NCI-H82 (cell line): Measurements from ENCODE around the gene UMPS.
"Not testable (repeated sequence)": the region's sequence is repeated elsewhere in the genome, so short reads cannot be mapped to it uniquely, and the experiment has no call there.

Source experiments
- DNase-seq: peaks from one replicate; lab custom pipeline; 2025; lab: John Stamatoyannopoulos, UW

Gene UMPS

GRCh38 chr3:124707656-124708062 lies 22.6 kb upstream of the UMPS start:
- DNase-seq, result no peak

GRCh38 chr3:124714223-124714853 lies 15.9 kb upstream of the UMPS start:
- no peak for DNase-seq

GRCh38 chr3:124722589-124722988 lies 7.7 kb upstream of the UMPS start:
- no peak for DNase-seq

GRCh38 chr3:124730941-124731297 lies 667 bp downstream of the UMPS start:
- DNase-seq, result peak; percentile 50

- DNase-seq, result no peak
These were observed 1.5 kb downstream of the UMPS start for GRCh38 chr3:124731760-124732159.

- DNase-seq, result no peak
These were observed 10.8 kb downstream of the UMPS start for GRCh38 chr3:124741027-124741426.

- no peak for DNase-seq
These were observed 15.5 kb downstream of the UMPS start for GRCh38 chr3:124745756-124746155.

GRCh38 chr3:124747111-124747981 lies 17.1 kb downstream of the UMPS start:
- no peak for DNase-seq

GRCh38 chr3:124748560-124749198 lies 18.4 kb downstream of the UMPS start:
- peak; percentile 37 for DNase-seq

GRCh38 chr3:124749877-124750276 lies 19.6 kb downstream of the UMPS start:
- not testable (repeated sequence) for DNase-seq

GRCh38 chr3:124751501-124751900 lies 21.2 kb downstream of the UMPS start:
- no peak for DNase-seq

GRCh38 chr3:124752051-124752450 lies 21.8 kb downstream of the UMPS start:
- no peak for DNase-seq

GRCh38 chr3:124757926-124758325 lies 27.7 kb downstream of the UMPS start:
- DNase-seq, result not testable (repeated sequence)

- DNase-seq, result no peak
These were observed 28.8 kb downstream of the UMPS start for GRCh38 chr3:124758851-124759635.

- no peak for DNase-seq
These were observed 29.6 kb downstream of the UMPS start for GRCh38 chr3:124759666-124760401.

- DNase-seq, result peak; percentile 31
These were observed 30.3 kb downstream of the UMPS start for GRCh38 chr3:124760601-124761000.

GRCh38 chr3:124761250-124761796 lies 31.1 kb downstream of the UMPS start:
- DNase-seq, result peak; percentile 89

- DNase-seq, result no peak
These were observed 31.8 kb downstream of the UMPS start for GRCh38 chr3:124761935-124762660.

GRCh38 chr3:124762661-124763011 lies 32.4 kb downstream of the UMPS start:
- no peak for DNase-seq

- DNase-seq, result no peak
These were observed 33.0 kb downstream of the UMPS start for GRCh38 chr3:124763206-124763605.
